NCI-H1092 treated with DMSO at 0.1 percent for 48 hours (cell line): ENCODE data around the gene MUC6.
A peak's percentile ranks its signal among the peaks of the same experiment; 100 is the strongest.

Experiments
- DNase-seq: peaks from one replicate; lab custom pipeline; 2025; lab: John Stamatoyannopoulos, UW

MUC6 gene

GRCh38 chr11:1009371-1009770 lies 27.1 kb downstream of the MUC6 start:
- no peak for DNase-seq

DNA sequence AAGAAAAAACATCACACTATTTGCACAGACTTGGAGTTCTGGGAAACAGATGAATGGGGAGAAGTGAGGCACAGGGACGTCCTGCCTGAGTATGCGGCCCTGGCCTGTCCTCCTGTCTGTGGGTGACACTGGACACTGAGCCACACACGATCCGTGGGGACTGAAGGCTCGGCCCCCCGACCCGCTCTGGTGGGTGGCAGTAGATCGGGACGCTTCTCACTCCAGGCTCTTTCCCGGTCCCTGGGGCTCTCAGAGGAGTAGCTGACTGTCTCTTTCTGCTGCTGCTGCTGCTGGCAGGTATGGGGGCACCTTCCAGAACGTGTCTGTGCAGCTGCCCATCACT lies 27.7 kb downstream of the MUC6 start:
- no peak for DNase-seq

GRCh38 chr11:1008001-1008802 lies 28.3 kb downstream of the MUC6 start:
- peak; percentile 3 for DNase-seq

- no peak for DNase-seq
Measured at GRCh38 chr11:1007279-1007678, 29.2 kb downstream of the MUC6 start.

GRCh38 chr11:1006762-1007161 lies 29.8 kb downstream of the MUC6 start:
- peak; percentile 1 for DNase-seq

DNA sequence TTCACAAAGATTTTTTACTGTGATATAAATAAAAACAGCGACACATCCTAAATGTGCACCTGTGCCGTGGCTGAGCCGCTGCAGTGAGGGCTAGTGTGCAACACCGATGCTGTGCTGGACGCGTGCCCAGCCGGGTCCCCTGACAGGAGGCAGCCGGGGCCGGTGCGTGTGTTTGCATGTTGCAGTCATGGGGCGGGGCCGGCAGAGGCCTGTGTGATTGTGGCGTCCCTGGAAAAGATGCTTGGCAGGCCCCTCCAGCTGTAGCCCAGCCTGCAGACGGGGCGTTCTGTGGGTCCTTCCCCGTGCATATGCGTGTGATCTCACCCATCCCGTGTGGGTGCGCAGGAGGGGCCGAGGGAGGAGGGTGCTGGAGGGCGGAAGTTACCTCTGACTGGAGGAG lies 30.6 kb downstream of the MUC6 start:
- DNase-seq = peak; percentile 45

GRCh38 chr11:1003159-1003558 lies 33.4 kb downstream of the MUC6 start:
- DNase-seq = no peak

DNA sequence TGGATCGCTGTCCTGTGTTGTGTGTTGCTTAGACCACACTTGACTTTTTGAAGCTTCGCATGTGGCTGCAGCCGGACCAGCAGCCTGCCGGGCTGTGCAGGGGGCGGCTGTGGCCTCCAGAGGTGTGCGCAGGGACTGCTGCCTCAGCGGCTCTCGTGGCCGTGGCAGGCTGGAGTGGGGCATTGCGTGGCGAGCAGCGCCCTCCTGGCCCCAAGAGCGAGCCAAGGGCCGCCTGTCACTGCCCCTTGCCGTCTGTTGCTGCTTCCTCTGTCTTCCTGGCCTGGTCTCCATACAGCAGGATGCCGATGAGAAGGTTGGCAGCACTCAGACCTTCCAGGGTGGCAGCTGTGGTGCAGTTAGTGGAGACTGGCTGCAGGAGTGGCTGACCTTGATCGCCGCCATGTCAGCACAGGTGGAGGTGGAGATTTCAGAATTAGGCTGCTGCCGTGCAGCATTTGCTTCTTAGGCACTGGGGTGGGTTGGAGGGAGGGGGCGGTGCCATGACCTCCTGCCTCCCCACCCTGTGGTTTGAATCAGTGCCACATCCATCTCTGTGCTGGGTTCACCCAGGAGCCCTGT lies 34.0 kb downstream of the MUC6 start:
- DNase-seq = no peak

GRCh38 chr11:1001617-1002405 lies 34.7 kb downstream of the MUC6 start:
- DNase-seq = no peak

- no peak for DNase-seq
Measured at GRCh38 chr11:1000357-1001278, 35.9 kb downstream of the MUC6 start.

GRCh38 chr11:999009-999408 lies 37.5 kb downstream of the MUC6 start:
- DNase-seq = no peak

GRCh38 chr11:997907-998306 lies 38.6 kb downstream of the MUC6 start:
- DNase-seq = no peak

DNA sequence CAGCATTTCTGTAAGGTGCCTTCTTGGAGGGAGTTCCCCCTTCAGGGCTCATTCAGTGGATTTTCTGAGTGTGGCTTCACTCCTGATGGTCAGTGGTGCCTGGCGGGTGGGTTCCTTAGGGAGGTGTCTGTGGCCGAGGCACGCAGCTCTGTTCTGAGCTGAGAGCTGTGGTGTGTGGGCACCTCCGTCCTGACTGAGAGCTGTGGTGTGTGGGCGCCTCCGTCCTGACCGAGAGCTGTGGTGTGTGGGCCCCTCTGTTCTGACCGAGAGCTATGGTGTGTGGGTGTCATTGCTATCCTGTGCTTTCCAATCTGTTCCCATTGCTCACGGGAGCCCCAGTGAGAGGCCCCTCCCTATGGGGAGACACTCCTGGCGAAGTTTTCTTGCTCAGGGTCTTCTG lies 39.8 kb downstream of the MUC6 start:
- no peak for DNase-seq

GRCh38 chr11:995752-996420 lies 40.6 kb downstream of the MUC6 start:
- peak; percentile 9 for DNase-seq

DNA sequence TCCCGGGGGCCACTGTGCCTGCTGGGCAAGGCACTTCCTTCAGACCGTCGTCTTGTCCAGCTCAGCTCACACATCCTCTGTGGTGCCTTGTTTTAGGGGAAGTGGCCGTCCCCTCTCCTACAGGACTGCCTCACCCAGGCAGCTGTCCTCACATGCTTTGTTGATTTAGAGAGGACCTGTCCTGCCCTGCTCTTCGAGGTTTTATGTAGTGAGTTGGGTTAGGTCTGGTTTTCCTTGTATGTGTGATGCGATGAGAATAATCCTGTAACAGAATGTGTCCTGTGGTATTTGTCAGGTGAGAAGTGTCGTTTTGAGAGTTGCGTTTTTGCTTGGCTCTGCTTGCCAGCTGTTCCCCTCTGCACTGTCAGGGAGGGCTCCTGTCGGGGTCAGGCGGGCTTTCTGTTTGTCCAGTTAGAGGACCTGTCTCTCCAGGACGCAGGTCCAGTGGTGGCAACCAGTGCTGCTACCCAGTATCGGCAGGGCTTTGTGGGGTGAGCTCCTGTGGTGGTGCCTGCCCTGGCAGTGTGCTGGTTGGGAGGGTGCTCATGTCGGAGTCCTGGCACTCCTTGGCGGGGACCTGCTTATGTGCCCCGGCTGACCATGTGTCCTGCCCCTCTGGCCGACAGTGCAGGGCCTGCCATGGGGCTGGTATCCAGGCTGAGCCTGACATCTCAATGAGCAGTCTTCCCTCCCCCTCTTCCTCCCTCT lies 41.3 kb downstream of the MUC6 start:
- no peak for DNase-seq

DNA sequence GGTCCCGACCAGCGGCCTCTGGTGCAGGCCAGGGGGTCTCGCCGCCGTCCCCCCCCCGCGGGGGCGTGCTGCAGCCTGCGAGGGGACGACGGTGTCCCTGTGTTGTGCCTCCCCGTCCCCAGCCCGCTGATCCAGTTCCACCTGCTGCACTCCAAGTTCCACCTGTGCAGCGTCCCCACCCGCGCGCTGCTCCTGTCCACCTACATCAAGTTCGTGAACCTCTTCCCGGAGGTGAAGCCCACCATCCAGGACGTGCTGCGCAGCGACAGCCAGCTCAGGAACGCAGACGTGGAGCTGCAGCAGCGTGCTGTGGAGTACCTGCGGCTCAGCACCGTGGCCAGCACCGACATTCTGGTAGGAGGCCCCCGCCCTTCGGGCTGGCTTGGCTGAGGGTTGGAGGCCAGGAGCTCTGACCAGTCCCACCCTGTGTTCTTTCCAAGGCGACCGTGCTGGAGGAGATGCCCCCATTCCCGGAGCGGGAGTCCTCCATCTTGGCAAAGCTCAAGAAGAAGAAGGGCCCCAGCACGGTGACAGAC lies 42.8 kb downstream of the MUC6 start:
- no peak for DNase-seq

- DNase-seq = no peak
Measured at GRCh38 chr11:992577-992976, 43.9 kb downstream of the MUC6 start.

- DNase-seq = no peak
Measured at GRCh38 chr11:991711-992307, 44.7 kb downstream of the MUC6 start.

GRCh38 chr11:991034-991433 lies 45.5 kb downstream of the MUC6 start:
- DNase-seq = no peak

DNA sequence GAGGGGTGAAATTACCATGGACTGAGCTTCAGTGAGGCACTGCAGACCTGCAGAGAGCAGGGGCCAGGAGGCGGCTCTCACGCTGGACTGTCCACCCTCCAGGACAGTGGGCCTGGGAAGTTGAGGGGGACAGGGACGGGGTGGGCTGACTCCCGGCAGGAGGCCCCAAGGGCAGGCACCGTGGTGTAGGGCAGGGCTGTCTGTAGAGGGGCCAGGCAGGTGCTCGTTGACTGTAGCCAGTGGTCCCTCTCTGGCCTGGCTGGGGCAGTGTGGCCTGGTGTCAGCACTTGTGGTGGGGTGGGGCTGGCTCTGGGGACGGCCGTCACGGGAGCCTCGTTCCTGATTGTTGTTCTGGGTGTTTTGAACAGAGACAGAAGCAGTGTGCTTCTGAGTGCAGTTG lies 46.4 kb downstream of the MUC6 start:
- DNase-seq = no peak
